ENCODE results near the gene OSCP1. TPM values are rescaled to one million over a fixed set of nuclear protein-coding genes. Genes with fewer than 3 reads are reported as not detected.

OSCP1 gene
- total and polyA plus RNA-seq, 2 donors (not counting 1 experiment from before 2014, with no cell fraction given): 6.5 to 10.7 TPM

- peak within 1 kb of the TSS; percentile 95 for H3K9ac ChIP-seq (ENCODE audit: insufficient read depth, low read length)
- H2AFZ ChIP-seq (ENCODE audit: low read length): no peak within 1 kb of the TSS
- H3K9me3 ChIP-seq (ENCODE audit: control insufficient read depth, insufficient read depth, low read depth, low read length): no peaks in the 10 kb centered on the region
- no peaks in the 10 kb centered on the region for H3K36me3 ChIP-seq (ENCODE audit: control insufficient read depth, insufficient read depth, low read length)
- TF ChIP-seq CTCF (conservative IDR thresholded peaks at IDR 0.05 in 1 of 2, IDR thresholded peaks at IDR 0.05 in 1 of 2; ENCODE audit: low read depth in 1 of 2, low read length in 2 of 2) (no peak), EZH2 (IDR thresholded peaks at IDR 0.05; ENCODE audit: low read length, missing control alignments) (no peak)
- DNase-seq (ENCODE audit: low read depth in 2 of 2): peak; percentile 99 to 100
- H3K4me1 ChIP-seq (ENCODE audit: control insufficient read depth, extremely low read depth, insufficient read depth, low read length): peaks cover 15% of the 10 kb centered on the region
- peak within 1 kb of the TSS; percentile 99 for H3K27ac ChIP-seq (ENCODE audit: insufficient read depth, low read length)
- H3K79me2 ChIP-seq (ENCODE audit: control insufficient read depth, insufficient read depth, low read length): peaks cover 45% of the 10 kb centered on the region
- H4K20me1 ChIP-seq (ENCODE audit: control insufficient read depth, extremely low read depth, insufficient read depth, low read length): no peaks in the 10 kb centered on the region
- H3K27me3 ChIP-seq (ENCODE audit: control insufficient read depth, insufficient read depth, low read length): no peaks in the 10 kb centered on the region
- H3K4me2 ChIP-seq (ENCODE audit: extremely low read depth, insufficient read depth, low read length): peak within 1 kb of the TSS; percentile 99
- H3K4me3 ChIP-seq (replicated peaks in 1 of 4; ENCODE audit: control extremely low read depth in 1 of 4, insufficient read depth in 1 of 4, low read depth in 3 of 4, low read length in 4 of 4): peak within 1 kb of the TSS; percentile 94 to 98 (median 95)
Measured at GRCh38 chr1:36385410-36386264, 64.6 kb downstream of the OSCP1 start, which contains the start of gene STK40. TSS of gene STK40 (minus strand) at chr1:36385924. CDS start at chr1:36361332, 24,592 bp downstream.

GRCh38 chr1:36384542-36385409 is 65.5 kb downstream of the OSCP1 start:
- peak overlapping the region; percentile 92 for H3K27ac ChIP-seq (ENCODE audit: insufficient read depth, low read length)
- H3K27me3 ChIP-seq (ENCODE audit: control insufficient read depth, insufficient read depth, low read length): no peaks in the 10 kb centered on the region
- peak overlapping the region; percentile 95 for H3K9ac ChIP-seq (ENCODE audit: insufficient read depth, low read length)
- peaks cover 15% of the 10 kb centered on the region for H3K4me1 ChIP-seq (ENCODE audit: control insufficient read depth, extremely low read depth, insufficient read depth, low read length)
- DNase-seq (ENCODE audit: low read depth in 2 of 2): peak; percentile 6 to 21
- no peak for TF ChIP-seq CTCF (conservative IDR thresholded peaks at IDR 0.05 in 1 of 2, IDR thresholded peaks at IDR 0.05 in 1 of 2; ENCODE audit: low read depth in 1 of 2, low read length in 2 of 2)
- TF ChIP-seq EZH2 (IDR thresholded peaks at IDR 0.05; ENCODE audit: low read length, missing control alignments): no peak
- peaks cover 52% of the 10 kb centered on the region for H3K79me2 ChIP-seq (ENCODE audit: control insufficient read depth, insufficient read depth, low read length)
- H3K4me2 ChIP-seq (ENCODE audit: extremely low read depth, insufficient read depth, low read length): peak overlapping the region; percentile 92
- H3K9me3 ChIP-seq (ENCODE audit: control insufficient read depth, insufficient read depth, low read depth, low read length): no peaks in the 10 kb centered on the region
- no peaks in the 10 kb centered on the region for H4K20me1 ChIP-seq (ENCODE audit: control insufficient read depth, extremely low read depth, insufficient read depth, low read length)
- H3K36me3 ChIP-seq (ENCODE audit: control insufficient read depth, insufficient read depth, low read length): no peaks in the 10 kb centered on the region
- H3K4me3 ChIP-seq (replicated peaks in 1 of 4; ENCODE audit: control extremely low read depth in 1 of 4, insufficient read depth in 1 of 4, low read depth in 3 of 4, low read length in 4 of 4): peak overlapping the region; percentile 94 to 98 (median 95)
- H2AFZ ChIP-seq (ENCODE audit: low read length): no peak overlapping the region

- Histone ChIP-seq H3K79me2 (ENCODE audit: control insufficient read depth, insufficient read depth, low read length) (peaks cover 58% of the 10 kb centered on the region), H4K20me1 (ENCODE audit: control insufficient read depth, extremely low read depth, insufficient read depth, low read length) (no peaks in the 10 kb centered on the region), H3K9ac (ENCODE audit: insufficient read depth, low read length) (no peak overlapping the region), H3K4me2 (ENCODE audit: extremely low read depth, insufficient read depth, low read length) (peak overlapping the region; percentile 40), H3K27me3 (ENCODE audit: control insufficient read depth, insufficient read depth, low read length) (no peaks in the 10 kb centered on the region), H3K36me3 (ENCODE audit: control insufficient read depth, insufficient read depth, low read length) (no peaks in the 10 kb centered on the region), H2AFZ (ENCODE audit: low read length) (no peak overlapping the region), H3K4me1 (ENCODE audit: control insufficient read depth, extremely low read depth, insufficient read depth, low read length) (peaks cover 15% of the 10 kb centered on the region), H3K27ac (ENCODE audit: insufficient read depth, low read length) (no peak overlapping the region), H3K9me3 (ENCODE audit: control insufficient read depth, insufficient read depth, low read depth, low read length) (no peaks in the 10 kb centered on the region), H3K4me3 (replicated peaks in 1 of 4; ENCODE audit: control extremely low read depth in 1 of 4, insufficient read depth in 1 of 4, low read depth in 3 of 4, low read length in 4 of 4) (peak overlapping the region in 2 of 4 experiments; percentile 29 to 98)
- TF ChIP-seq CTCF (conservative IDR thresholded peaks at IDR 0.05 in 1 of 2, IDR thresholded peaks at IDR 0.05 in 1 of 2; ENCODE audit: low read depth in 1 of 2, low read length in 2 of 2) (no peak), EZH2 (IDR thresholded peaks at IDR 0.05; ENCODE audit: low read length, missing control alignments) (no peak)
- DNase-seq (ENCODE audit: low read depth in 2 of 2): no peak
Measured at GRCh38 chr1:36383240-36383639, 67.0 kb downstream of the OSCP1 start.

Measured in fibroblast of lung (primary cell).